Measurements from ENCODE around the gene YIPF1.

DNA sequence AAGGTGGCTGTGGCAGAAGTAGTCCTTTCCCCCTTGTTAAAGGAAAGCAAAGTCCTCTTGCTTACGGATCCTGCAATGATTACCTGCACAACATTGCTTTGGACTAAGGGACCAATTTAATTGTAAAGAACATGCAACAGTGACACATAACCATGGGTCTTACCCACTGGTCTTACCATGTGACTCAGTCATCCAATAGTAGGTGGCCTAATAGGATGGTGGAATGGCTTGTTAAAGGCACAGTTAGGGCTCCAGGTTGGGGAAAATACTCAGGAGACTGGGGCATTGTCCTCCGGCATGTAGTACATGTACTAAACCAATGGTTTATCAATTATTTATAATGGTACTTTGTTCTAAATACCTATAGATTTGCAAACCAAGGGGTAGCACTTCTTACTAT, 2.1 kb upstream of the YIPF1 start:
- TF ChIP-seq EZH2 (IDR thresholded peaks at IDR 0.05) (no peak), POLR2AphosphoS5 (IDR thresholded peaks at IDR 0.05; ENCODE audit: borderline replicate concordance, low read depth, low read length) (no peak), FOXP2 (optimal IDR thresholded peaks at IDR 0.05; ENCODE audit: control extremely low read depth, extremely low read length, insufficient read depth) (no peak)

Data from SK-N-MC (cell line).